ENCODE results near the gene SART1. TPM values are rescaled to one million over a fixed set of nuclear protein-coding genes. Genes with fewer than 3 reads are reported as not detected.

SART1 gene
- total RNA-seq, 1 donor from 2014 or later, result 41.0 TPM

DNA sequence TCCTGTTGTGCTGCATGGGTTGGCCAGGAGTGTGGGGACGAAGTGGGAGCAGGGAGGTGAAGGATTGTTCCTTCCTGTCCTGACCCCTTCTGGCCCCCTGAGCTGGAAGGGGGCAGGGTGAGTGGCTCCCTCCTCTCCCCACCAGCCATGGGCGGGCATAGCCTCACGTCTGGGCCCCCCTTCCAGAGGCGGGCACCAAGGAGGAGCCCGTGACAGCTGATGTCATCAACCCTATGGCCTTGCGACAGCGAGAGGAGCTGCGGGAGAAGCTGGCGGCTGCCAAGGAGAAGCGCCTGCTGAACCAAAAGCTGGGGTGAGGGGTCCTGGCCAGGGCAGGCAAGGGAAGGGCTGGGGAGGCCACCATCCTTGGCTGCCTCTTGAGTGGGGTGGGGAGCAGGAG lies 3.4 kb downstream of the SART1 start:
- DNase-seq (ENCODE audit: low spot score), result no peak

DNA sequence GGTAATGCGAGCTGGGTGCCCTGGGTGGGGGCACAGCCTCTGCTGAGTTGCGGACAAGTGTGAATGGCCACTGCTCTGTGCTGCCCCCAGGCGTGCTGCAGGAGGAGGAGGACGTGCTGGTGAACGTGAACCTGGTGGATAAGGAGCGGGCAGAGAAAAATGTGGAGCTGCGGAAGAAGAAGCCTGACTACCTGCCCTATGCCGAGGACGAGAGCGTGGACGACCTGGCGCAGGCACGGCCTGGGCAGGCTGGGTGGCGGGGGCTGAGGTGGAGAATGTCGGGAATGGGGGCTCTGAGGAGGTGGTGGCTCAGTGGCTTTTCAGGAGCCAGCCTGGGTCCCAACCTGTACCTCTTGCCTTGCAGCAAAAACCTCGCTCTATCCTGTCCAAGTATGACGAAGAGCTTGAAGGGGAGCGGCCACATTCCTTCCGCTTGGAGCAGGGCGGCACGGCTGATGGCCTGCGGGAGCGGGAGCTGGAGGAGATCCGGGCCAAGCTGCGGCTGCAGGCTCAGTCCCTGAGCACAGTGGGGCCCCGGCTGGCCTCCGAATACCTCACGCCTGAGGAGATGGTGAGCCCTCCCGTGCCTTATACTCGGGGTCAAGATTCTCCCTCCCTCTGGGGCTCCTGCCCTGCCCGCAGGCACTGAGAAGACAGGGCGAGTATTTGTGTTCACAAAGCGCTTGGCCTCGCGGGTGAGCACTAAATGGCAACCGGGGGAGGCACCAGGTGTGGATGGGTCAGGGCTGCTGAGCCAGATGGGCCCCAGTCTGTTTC lies 4.6 kb downstream of the SART1 start:
- DNase-seq (ENCODE audit: low spot score), result no peak

DNA sequence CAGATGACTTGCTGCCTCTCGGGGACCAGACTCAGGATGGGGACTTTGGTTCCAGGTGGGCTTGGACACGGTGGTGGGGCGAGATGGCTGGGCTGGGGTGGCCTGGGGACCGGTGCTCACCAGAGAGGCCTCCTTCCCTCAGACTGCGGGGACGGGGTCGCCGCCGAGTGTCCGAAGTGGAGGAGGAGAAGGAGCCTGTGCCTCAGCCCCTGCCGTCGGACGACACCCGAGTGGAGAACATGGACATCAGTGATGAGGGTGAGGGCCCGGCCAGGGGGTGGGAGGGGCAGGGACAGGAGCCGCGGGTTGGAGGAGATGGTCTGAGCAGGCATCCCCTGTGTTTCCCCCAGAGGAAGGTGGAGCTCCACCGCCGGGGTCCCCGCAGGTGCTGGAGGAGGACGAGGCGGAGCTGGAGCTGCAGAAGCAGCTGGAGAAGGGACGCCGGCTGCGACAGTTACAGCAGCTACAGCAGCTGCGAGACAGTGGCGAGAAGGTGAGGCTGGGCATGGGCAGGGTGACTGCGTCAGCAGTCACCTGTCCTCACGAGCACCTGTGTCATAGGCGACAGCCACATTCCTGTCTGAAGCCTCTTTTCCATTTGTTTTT lies 5.9 kb downstream of the SART1 start:
- no peak for DNase-seq (ENCODE audit: low spot score)

- no peak for DNase-seq (ENCODE audit: low spot score)
These were observed 7.3 kb downstream of the SART1 start for GRCh38 chr11:65968600-65969482.

DNA sequence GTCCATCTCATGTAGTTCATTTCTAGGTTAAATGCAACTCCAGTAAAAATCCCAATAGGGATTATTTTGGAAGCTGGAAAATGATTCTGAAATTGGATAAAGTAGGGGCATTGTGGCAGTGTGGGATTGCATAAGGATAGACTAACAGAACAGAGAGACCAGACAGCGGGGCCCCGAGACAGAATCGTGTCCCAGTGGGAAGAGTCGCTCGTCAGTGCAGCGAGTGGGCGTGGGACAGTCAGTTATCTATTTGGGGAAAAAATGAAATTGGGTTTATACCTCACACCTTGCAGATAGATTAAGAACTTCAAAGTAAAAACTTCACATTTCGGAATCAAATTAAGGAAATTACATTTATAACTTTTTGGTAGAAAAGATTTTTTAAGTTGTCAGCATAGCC lies 10.6 kb downstream of the SART1 start:
- no peak for DNase-seq (ENCODE audit: low spot score)

GRCh38 chr11:65973439-65974110 lies 12.0 kb downstream of the SART1 start:
- no peak for DNase-seq (ENCODE audit: low spot score)

DNA sequence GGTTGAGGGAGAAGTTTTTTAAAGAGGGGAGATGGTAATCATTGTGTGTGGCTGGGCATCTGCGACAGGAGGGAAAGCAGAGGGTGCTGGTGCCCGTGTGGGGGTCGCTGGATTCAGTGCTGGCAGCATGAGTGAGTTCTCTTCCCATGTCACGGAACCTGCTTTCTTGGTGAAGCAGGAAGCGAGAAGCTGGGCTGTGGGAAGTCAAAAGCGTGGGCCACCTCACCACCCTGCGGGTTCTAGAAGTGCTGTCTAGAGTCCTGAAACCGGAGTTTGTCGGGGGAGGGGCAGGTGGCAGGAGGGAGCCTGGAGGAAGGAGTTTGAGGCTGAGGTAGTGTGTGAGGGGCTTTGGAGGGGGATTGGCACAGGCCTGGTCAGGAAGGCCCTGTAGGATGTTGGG lies 14.2 kb downstream of the SART1 start:
- no peak for DNase-seq (ENCODE audit: low spot score)

DNA sequence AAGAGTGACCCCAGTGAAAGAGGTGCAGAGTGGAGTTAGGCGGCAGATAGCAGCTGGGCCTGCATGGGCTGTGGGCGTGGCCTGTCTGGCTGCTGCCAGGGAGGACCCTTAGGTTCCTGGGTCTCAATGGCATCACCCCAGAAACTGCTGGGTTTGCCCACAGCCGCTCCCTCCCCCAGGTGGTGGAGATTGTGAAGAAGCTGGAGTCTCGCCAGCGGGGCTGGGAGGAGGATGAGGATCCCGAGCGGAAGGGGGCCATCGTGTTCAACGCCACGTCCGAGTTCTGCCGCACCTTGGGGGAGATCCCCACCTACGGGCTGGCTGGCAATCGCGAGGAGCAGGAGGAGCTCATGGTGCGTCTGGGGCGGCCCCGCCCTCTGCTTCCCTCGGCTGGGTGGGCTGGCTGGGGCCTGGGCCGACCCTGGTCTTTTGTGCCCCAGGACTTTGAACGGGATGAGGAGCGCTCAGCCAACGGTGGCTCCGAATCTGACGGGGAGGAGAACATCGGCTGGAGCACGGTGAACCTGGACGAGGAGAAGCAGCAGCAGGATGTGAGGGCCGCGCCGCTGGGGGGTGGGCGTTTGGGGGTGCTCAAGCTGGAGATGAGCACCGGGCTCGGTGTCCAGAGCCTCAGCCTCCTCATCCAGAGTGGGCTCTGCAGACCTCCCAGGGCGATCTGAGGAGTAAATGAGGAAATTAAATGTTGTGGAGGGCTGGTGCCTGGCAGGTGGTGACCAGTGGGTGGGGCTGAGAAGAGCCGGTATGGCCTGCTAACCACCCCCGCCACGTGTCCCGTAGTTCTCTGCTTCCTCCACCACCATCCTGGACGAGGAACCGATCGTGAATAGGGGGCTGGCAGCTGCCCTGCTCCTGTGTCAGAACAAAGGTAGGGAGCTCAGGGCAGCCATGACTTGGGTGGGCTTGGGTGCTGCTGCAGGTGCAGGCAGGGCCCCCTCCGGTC lies 15.0 kb downstream of the SART1 start:
- DNase-seq (ENCODE audit: low spot score), result no peak

DNA sequence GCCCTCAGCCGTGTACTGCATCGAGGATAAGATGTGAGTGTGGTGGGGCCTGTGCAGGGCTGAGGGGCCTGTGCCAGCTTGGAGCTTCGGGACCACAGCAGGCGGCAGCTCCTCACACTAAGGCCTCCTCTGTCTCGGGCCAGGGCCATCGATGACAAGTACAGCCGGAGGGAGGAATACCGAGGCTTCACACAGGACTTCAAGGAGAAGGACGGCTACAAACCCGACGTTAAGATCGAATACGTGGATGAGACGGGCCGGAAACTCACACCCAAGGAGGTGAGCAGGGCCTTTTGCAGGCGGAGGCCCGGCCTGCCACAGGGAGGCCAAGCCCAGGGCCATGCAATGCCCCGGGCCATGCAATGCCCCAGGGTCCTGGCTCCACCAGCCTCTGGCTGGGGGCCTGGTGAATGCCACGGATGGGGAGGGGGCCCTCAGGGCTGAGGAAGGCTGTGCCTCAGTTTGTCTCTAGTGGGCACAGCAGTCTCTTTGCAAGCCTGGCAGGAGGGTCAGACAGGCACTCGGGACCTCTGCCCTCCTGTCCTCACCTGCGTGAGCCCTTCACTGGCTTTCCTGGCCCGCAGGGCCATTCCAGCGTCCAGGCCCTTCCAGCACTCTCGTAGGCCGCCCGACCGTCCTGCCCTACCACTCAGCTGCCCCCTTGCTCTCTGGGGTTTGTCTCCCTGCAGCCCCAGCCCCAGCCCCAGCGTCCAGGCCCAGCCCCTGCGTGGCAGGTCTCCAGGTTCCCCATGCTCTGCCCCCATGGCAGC lies 16.3 kb downstream of the SART1 start:
- no peak for DNase-seq (ENCODE audit: low spot score)

DNA sequence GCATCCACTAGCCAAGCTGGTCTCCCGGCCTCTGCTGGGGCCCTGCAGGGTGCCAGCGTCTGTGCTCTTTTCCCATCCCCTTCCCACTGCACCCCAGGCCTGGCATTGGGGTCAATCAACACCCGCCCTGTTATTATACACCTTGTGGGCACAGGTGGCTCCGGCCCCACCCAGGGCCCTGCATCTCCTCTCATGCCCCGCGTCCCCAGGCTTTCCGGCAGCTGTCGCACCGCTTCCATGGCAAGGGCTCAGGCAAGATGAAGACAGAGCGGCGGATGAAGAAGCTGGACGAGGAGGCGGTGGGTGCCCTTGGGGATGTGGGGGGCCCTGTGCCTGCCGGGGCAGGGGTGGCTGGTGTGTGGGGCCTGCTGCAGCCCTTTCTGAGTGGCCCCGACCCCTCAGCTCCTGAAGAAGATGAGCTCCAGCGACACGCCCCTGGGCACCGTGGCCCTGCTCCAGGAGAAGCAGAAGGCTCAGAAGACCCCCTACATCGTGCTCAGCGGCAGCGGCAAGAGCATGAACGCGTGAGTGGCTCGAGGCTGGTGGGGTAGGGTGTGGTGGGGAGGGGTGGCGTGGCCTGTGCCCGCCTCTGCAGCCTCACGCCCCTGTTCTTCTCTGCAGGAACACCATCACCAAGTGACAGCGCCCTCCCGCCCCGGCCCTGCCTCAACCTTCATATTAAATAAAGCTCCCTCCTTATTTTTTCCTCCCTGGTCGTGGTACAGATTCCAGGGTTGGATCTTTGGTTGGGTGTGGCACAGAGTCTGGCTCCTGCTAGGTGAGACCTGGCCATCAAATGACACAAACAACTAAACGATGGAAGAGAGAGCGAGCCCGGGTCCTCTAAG lies 17.1 kb downstream of the SART1 start:
- DNase-seq (ENCODE audit: low spot score), result no peak

DNA sequence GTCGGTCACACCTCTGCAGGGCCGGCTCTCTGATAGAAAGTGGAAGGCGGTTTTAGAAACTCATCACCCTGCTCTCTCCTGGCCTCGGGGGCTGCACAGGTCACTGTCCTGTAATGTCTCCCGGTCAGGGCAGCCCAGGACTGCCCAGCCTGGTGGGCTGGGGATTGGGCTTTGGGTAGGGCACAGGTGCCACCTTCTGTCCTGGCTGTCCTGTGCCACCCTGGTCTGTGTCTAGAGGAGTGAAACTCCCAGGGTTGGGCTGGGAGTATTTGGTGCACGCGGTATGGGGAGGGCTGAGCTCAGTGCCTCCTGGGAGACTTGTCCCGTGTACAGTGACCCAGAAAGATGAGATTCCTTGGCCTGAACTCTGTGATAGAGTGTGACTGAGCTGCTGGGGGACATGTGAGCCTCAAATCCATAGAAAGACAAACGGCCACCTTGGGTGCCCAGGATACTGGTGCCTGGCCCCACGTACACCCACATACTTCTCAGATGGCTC lies 17.8 kb downstream of the SART1 start:
- no peak for DNase-seq (ENCODE audit: low spot score)

DNA sequence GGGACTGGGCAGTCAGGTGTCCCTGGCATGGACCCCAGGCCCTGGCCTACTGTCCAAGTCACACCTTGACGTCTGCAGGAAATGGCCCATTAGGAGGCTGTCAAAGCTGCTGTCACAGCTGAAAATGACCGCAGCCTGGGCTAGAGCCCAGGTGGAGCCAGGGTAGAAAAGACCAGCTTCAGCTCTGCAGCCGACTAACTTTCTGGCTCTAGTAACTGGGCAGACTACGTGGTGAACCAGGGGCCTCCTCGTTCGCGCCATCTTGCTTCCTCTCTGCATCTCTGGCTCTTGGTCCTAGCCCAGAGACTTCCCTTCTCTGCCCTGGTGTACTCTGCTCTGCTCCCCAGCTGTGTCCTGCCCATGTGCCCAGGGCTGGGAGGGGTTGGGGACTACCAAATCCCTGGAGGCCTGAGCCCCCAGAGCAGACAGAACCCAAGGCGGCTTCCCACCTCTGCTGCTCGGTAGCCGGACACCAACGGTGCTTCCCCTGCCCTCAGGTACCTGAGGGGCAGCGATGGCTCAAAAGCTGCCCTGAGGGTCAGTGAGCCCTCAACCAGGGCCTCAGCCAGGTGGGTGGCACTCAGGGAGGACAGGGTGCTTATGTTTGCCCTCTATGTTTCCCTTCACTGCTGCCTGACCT lies 19.7 kb downstream of the SART1 start:
- no peak for DNase-seq (ENCODE audit: low spot score)

DNA sequence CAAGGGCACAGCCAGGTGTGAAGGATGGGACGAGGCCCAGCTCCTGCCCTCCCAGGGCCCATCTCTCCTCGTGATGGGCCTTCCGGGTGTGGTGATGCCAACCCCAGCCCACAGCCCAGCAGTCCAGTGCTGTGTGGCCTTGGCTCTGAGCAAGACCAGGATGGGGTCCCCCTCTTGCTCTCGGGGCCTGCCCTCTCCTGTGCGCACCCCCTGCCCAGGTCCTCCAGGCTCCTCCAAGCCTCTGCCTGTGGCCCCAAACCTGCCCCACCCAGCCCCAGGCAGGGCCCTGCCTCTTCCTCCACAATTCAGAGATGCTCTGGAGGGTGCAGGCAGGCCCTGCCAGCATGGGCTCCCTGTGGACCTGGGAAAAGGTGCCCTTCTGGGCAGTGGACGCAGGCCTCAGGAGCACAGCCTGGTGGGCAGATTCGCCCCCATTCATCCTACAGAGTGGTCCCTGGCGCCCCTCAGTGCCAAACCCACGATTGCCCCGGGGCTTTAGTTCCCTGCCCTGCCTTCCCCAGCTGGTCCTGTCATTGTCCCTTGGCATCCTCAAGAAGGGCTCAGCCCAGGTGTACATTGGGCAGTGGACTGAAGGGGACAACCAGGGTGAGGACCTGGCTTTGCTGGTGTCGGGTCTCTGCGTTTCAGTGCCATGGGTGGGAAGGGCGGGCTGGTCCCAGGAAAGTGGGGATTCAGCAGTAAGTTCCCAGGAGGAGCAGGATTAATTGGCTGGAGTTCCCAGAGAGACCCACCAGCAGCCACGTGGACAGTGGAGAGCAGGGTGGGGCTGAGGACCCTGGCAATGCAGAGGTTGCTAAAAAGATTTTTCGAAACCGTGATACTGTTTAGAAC lies 20.7 kb downstream of the SART1 start:
- no peak for DNase-seq (ENCODE audit: low spot score)

DNA sequence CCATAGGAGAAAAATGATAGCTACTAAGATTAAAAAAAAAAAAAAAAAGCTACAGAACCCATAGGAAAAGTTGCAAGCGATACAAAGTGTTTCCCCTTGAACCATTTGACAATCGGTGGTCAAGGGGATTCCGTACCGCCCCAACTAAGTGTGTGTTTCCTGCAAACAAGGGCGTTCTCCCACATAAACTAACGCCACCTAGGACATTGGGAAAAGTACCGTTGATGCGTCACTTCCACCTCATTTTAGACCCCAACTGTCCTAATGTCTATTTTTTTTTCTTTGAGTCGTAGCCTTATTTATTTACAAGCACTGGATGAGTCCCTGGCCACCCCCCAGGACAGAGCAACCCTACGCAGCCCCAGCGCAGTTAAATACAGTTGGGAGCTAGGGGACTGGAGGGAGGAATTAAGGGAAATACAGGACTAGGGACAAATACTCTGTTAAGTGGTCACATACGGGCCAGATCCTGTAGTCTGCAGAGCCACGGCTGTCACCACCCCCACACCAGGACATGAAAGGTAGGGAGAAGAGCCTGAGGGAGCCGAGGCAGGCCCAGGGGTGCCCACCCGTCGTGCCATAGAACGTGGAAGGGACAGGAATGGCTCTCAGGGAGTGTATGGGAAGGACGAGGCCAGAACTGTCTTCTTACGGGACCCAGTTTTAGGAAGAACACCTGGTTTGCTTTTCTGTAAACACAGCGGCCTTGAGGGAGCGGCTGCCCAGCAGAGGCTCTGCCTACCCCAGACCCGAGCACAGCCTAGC lies 21.5 kb downstream of the SART1 start:
- DNase-seq (ENCODE audit: low spot score), result no peak

DNA sequence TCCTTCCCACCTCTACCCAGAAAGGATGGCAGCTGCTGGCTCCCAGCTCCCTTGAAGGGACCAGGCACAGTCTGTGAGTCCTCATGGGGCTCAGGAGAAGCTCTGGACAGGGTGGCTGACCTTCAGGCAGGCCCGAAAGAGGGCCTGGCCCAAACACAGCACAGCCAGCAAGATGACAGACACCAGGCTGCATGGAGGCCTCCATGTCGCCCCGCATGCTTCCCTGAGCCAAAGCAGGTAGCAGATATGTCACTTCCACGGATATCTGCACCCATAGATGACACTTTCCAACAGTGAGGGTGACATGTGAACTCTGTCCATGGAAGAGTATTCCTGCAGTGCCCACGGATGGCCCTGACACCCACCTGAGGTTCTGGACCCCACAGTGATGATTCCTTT lies 22.1 kb downstream of the SART1 start:
- no peak for DNase-seq (ENCODE audit: low spot score)

GRCh38 chr11:65987336-65987735 lies 25.8 kb downstream of the SART1 start:
- no peak for DNase-seq (ENCODE audit: low spot score)
